ENCODE results near the gene NPEPL1. TPM values are rescaled to one million over a fixed set of nuclear protein-coding genes. Genes with fewer than 3 reads are reported as not detected.

Gene NPEPL1
- total RNA-seq, 4 donors from 2014 or later = 41.6 to 56.0 (median 47.2) TPM

- Histone ChIP-seq H3K36me3 (peaks cover 51 to 56% of the 10 kb centered on the region in 2 donors), H3K4me3 (replicated peaks in 1 of 3) (no peak overlapping the region), H3K9me3 (no peaks in the 10 kb centered on the region), H3K27ac (no peak overlapping the region), H3K27me3 (no peaks in the 10 kb centered on the region), H3K4me1 (peaks cover 9 to 17% of the 10 kb centered on the region in 2 donors)
- 92% methylated on average over 21 of the region's 21 CpGs for WGBS, 2 donors
- intact Hi-C loops (cut with DNase I) = no loop called here
- DNase-seq = no peak
- TF ChIP-seq POLR2A (IDR thresholded peaks at IDR 0.05) (no peak), CTCF (IDR thresholded peaks at IDR 0.05) (no peak)
These were observed 4.7 kb downstream of the NPEPL1 start for GRCh38 chr20:58697201-58697866.

- no peak overlapping the region for H3K27ac ChIP-seq
- H3K27me3 ChIP-seq = no peaks in the 10 kb centered on the region
- intact Hi-C loops (cut with DNase I) = no loop called here
- H3K9me3 ChIP-seq = no peaks in the 10 kb centered on the region
- H3K36me3 ChIP-seq = peaks cover 56 to 63% of the 10 kb centered on the region in 2 donors
- peaks cover 9 to 16% of the 10 kb centered on the region in 2 donors for H3K4me1 ChIP-seq
- no peak for DNase-seq
- no peak overlapping the region for H3K4me3 ChIP-seq (replicated peaks in 1 of 3)
- TF ChIP-seq POLR2A (IDR thresholded peaks at IDR 0.05) = no peak
- no peak for TF ChIP-seq CTCF (IDR thresholded peaks at IDR 0.05)
- 93 to 94% methylated on average over 15 of the region's 15 CpGs for WGBS, 2 donors
These were observed 5.5 kb downstream of the NPEPL1 start for GRCh38 chr20:58697867-58698703.

- H3K4me3 ChIP-seq (replicated peaks in 1 of 3) = no peak overlapping the region
- TF ChIP-seq POLR2A (IDR thresholded peaks at IDR 0.05) (no peak), CTCF (IDR thresholded peaks at IDR 0.05) (no peak)
- H3K36me3 ChIP-seq = peaks cover 64 to 72% of the 10 kb centered on the region in 2 donors
- H3K4me1 ChIP-seq = peaks cover 1 to 8% of the 10 kb centered on the region in 2 donors
- DNase-seq = no peak
- no peaks in the 10 kb centered on the region for H3K9me3 ChIP-seq
- intact Hi-C loops (cut with DNase I) = no loop called here
- H3K27me3 ChIP-seq = no peaks in the 10 kb centered on the region
- H3K27ac ChIP-seq = no peak overlapping the region
- WGBS, 2 donors = 79 to 90% methylated on average over 17 to 26 of the region's 27 CpGs
These were observed 6.4 kb downstream of the NPEPL1 start for GRCh38 chr20:58698741-58699622.

- WGBS, 2 donors = 80 to 89% methylated on average over 6 to 9 of the region's 9 CpGs
- Histone ChIP-seq H3K27ac (no peak overlapping the region), H3K4me1 (peaks cover 0 to 1% of the 10 kb centered on the region in 2 donors), H3K27me3 (no peaks in the 10 kb centered on the region), H3K4me3 (replicated peaks in 1 of 3) (no peak overlapping the region), H3K9me3 (no peaks in the 10 kb centered on the region), H3K36me3 (peaks cover 70 to 79% of the 10 kb centered on the region in 2 donors)
- no peak for DNase-seq
- intact Hi-C loops (cut with DNase I) = no loop called here
- no peak for TF ChIP-seq POLR2A (IDR thresholded peaks at IDR 0.05)
- no peak for TF ChIP-seq CTCF (IDR thresholded peaks at IDR 0.05)
These were observed 7.1 kb downstream of the NPEPL1 start for GRCh38 chr20:58699623-58700107.
